OCI-LY1 (cell line): ENCODE measurements around the gene VARS1.

Experiments
- CTCF ChIP-seq: fragments of 200-600 bp; sonication (generic), shearing (Covaris generic); IDR thresholded peaks from 2 replicates; pipeline ENCODE4 v1.5.1; 2017; ENCODE audit warnings: mild to moderate bottlenecking, antibody characterized with exemption, low read length, moderate library complexity, mixed read lengths
- EZH2 ChIP-seq: fragments of 200-600 bp; sonication (generic), shearing (Covaris generic); IDR thresholded peaks from 2 replicates; pipeline ENCODE4 v1.8.0; 2017; ENCODE audit warnings: borderline replicate concordance, mixed run types, mild to moderate bottlenecking, antibody characterized with exemption, low read length, moderate library complexity, mixed read lengths

GRCh38 chr6:31794294-31794865 lies 1.2 kb downstream of the VARS1 start:
- TF ChIP-seq CTCF (no peak), EZH2 (no peak)
